Hindlimb muscle (tissue), 1 donor: ENCODE results near the gene S100A4. TPM values are rescaled to one million over a fixed set of nuclear protein-coding genes. Genes with fewer than 3 reads are reported as not detected.
A peak's percentile ranks its signal among the peaks of the same experiment; 100 is the strongest.
"Not testable (repeated sequence)": the region's sequence is repeated elsewhere in the genome, so short reads cannot be mapped to it uniquely, and the experiment has no call there.

Experiments used
- DNase-seq: peaks from one replicate; pipeline ENCODE4 v3.0.0-alpha.2; 2013
- polyA plus RNA-seq: library from polyadenylated mRNA; unstranded; fragments of 120-200 nt; gene quantifications from one replicate; pipeline ENCODE4 v1.2.1, GENCODE V29; 2013; ENCODE audit not compliant: insufficient read length

S100A4 gene
- polyA plus RNA-seq, 1 donor, result 193 TPM

DNA sequence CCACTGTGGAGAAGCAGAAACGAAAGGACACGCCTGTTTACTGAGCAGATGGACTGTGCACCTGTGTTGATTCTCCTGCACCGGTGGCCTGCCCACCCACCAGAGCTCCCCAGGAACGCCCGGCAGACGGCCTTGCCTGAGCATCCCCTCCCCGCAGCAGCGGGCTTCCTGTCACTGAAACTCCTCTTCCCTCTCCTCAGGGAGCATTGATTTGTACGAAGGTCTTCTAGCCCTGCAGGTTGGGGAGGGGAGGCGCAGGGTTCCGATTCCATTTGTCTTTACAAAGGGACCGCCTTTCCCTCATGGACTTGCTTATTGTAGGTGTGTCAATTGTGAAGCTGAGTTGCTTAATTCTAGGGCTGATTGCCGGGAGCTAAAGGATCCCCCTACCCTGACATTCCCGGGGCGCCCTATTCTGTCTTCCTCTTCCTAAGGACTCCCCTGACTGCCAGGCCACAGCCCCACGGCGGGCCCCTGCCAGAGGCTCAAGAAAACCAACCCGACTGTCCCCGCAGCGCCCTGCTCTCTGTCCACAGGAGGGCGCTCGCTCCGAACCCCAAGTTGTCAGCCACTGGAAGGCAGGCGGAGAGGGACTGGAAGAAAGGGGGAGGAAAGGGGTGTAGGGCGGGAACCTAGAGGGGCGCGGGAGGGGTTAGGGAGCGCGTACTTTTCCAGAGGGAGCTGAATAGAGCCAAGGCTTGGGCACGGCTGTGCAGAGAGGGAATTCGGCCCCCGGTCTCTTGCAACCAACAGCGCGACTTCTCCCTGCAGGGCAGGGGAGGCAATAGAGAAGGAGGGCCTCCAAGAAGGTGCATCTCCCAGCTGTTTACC lies 12.6 kb downstream of the S100A4 start:
- DNase-seq, result peak; percentile 90

DNA sequence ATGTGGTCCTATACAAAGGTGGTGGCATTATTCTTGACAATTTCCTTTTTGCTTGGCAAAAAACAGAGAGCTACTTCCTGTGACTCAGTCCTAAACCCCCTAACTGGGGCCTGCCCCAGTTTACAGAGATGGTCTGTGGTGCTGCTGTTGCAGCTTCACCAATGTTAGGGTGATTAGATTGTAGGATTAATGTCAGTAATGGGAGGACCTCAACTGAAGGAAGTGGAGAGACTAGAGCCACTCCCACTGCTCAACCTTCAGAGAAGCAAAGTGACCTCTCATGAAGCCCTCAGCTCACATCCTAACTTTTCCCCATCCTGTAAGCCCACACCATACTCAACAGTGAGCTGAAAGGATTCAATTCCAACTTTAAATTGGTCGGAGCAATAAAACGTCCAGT lies 13.4 kb downstream of the S100A4 start:
- DNase-seq, result no peak

GRCh38 chr1:153531638-153532037 lies 14.0 kb downstream of the S100A4 start:
- no peak for DNase-seq

DNA sequence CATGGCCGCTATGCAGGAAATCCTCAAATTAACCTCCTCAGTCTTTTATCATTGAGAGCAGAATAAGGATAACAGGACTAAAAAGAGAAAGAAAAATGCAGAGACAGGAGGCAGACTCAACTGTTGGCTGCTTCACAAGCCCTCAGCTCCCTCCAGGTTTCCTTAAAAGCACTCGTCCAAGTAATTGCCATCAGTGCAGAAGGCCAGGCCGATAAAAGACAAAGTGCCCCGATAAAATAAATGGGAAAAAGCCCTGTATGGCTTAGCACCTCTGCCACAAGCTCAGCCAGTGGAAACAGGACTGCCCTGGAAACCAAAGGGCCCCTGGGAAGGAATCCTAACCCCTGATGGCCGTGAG lies 17.9 kb downstream of the S100A4 start:
- no peak for DNase-seq

DNA sequence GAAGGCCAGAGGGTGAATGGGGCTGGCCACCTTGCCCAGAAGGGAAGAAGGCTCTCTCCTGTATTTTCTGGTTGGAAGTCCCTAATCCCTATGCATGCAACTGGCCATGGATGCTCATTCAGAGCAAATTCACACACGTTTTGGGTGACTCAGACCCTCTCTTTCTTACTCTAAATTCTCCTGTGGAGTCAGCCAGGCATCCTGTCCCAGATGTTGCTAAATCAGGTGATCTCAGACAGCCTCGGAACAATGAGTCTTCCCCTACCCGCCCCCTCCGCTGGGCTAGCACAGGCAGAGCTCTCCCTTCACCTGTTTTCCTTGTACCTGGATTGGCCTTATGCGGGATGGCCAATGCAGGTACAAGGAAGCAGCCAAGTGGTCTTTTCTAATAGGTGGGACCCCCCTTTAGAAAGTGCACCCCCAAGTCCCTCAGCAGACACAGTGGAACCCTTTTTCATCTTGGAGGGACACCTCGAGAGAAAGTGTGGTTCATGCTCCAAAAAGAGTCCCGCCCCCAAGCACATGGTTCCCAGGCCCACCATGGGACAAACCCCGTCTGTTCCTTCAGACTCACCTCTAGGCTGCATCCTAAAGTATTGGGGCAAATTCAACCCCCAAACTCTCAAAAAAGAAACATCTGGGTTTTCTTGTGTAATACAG lies 18.5 kb downstream of the S100A4 start:
- no peak for DNase-seq

DNA sequence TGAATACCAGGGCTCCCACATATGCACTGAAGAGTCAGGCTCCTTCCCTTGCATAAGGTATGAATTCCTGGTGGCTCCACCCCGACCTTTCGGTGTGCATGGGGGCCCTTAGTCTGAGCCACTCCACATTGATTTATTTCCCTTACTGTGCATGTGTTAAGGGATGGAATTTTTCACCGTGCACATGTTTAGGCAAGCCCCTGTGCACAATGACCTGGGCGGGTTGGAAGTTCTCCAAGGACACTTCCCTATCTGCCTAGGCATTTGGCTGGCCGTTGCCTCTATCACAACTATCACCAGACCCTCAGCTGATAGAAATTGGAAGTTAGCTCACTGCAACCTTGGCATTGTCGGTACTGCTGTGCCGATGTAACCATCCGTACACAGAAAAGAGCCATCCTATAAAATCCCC lies 19.5 kb downstream of the S100A4 start:
- DNase-seq, result no peak

DNA sequence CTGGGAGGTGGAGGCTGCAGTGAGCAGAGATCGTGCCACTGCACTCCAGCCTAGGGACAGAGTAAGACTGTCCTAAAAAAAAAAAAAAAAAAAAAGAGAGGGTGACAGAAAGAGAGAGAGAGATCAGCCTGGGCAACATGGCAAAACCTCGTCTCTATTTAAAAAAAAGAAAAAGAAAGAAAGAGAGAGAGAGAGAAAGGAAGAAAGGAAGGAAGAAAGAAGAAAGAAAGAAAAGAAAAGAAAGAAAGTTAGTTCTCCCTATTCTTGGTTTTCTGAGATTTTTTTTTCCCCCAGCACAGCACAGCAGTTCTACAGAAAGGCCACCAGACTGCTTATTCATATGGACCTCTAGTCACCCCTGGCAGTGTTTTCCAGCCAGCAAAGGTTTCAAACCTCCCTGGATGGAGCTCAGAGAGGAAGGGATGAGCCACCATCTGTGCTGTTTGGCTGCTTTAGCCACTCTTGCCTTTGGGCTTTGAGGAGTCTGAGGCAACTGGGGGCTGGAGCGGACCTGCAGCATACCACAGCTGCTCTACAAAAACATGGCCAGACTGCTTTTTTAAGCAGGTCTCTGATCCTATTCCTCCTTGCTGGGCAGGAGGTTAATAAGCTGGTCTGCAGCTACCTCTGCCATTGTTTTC lies 20.4 kb downstream of the S100A4 start:
- no peak for DNase-seq

DNA sequence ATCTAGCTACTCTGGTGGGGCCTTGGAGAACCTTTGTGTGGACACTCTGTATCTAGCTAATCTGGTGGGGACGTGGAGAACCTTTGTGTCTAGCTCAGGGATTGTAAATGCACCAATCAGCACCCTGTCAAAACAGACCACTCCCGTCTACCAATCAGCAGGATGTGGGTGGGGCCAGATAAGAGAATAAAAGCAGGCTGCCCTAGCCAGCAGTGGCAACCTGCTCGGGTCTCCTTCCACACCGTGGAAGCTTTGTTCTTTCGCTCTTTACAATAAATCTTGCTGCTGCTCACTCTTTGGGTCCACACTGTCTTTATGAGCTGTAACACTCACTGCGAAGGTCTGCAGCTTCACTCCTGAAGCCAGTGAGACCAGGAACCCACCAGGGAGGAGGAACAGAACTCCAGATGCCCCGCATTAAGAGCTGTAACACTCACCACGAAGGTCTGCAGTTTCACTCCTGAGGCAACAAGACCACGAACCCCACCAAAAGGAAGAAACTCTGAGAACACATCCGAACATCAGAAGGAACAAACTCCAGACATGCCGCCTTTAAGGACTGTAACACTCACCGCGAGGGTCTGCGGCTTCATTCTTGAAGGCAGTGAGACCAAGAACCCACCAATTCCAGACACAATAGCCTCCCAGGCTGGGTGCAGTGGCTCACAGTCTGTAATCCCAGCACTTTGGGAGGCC lies 23.1 kb downstream of the S100A4 start:
- not testable (repeated sequence) for DNase-seq

GRCh38 chr1:153521808-153522207 lies 23.8 kb downstream of the S100A4 start:
- DNase-seq, result not testable (repeated sequence)

DNA sequence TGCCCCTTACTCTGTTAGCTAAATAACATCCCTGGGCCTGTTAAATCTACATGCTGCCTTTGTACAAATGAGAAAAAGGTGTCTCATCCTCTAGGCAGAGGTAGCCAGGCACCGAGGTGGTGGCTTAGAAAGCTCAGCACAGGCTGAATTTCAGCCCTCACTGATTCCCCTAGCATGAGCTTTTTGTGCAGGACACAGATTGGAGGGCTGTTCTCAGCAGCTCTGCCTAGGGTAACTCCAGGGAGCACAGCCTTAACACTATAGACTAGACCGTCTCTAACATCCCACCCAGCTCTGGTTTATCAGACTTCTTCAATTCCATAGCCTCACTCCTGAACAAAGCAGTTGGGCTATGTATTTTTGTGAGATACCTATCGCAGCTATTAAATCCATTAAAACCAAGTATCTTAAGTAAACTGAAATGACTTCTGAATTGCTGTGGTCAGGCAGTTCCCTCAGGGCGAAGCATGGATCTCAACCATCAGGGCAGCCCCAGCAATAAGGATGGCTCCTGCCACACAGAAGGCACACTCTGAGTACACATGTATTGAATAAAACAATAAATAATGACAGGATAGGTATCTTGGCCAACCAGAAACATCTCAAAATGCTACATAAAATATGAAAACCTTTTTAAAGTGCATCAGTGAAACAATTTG lies 24.7 kb downstream of the S100A4 start:
- DNase-seq, result no peak

GRCh38 chr1:153520137-153520691 lies 25.4 kb downstream of the S100A4 start:
- not testable (repeated sequence) for DNase-seq

GRCh38 chr1:153519242-153519641 lies 26.4 kb downstream of the S100A4 start:
- DNase-seq, result no peak

GRCh38 chr1:153515504-153516394 lies 29.9 kb downstream of the S100A4 start:
- no peak for DNase-seq

GRCh38 chr1:153513666-153514065 lies 31.9 kb downstream of the S100A4 start:
- no peak for DNase-seq

DNA sequence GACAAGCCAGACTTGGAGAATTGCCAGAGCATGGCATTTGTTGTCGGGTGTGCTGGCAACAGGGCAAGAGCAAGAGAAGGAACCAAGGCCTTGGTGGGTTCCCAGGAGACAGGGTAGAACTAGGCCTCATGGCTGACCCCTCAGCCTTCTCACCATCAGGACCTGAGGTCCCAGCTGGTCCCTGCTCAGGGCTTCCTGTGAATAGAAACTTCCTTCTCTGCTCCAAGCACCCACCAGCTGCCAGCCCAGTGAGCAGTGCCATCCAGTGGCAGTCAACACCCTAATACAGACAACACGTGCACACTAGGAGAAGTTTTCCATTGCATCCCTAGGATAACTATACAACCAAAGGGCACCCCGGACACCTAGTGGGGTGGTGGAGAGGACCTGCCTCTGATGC lies 32.6 kb downstream of the S100A4 start:
- no peak for DNase-seq

- DNase-seq, result peak; percentile 81
Observed at GRCh38 chr1:153510984-153511410, 34.6 kb downstream of the S100A4 start.

- no peak for DNase-seq
Observed at GRCh38 chr1:153509729-153510354, 35.8 kb downstream of the S100A4 start.

GRCh38 chr1:153509036-153509435 lies 36.6 kb downstream of the S100A4 start:
- no peak for DNase-seq

- DNase-seq, result no peak
Observed at GRCh38 chr1:153507926-153508583, 37.6 kb downstream of the S100A4 start.

- DNase-seq, result peak; percentile 93
Observed at GRCh38 chr1:153506831-153507413, 38.7 kb downstream of the S100A4 start.
